Endothelial cell of umbilical vein (primary cell): Measurements from ENCODE around the gene STX8.

Experiments
- CTCF ChIP-seq, 2 donors: IDR thresholded peaks; 1 replicate in 1 of 2; 2 replicates in 1 of 2; pipeline ENCODE4 v1.5.1; 2011; ENCODE audit warnings: low read length in 2 of 2, mild to moderate bottlenecking in 2 of 2, moderate library complexity in 2 of 2, control low read depth in 1 of 2, inconsistent platforms in 1 of 2, low read depth in 1 of 2; ENCODE audit not compliant: insufficient read depth in 1 of 2; ENCODE audit errors: extremely low read depth in 1 of 2
- FOS ChIP-seq: IDR thresholded peaks from 2 replicates; pipeline ENCODE4 v1.6.1; 2011; ENCODE audit warnings: mild to moderate bottlenecking, low read length, moderate library complexity, borderline replicate concordance; ENCODE audit not compliant: insufficient read depth
- GATA2 ChIP-seq: IDR thresholded peaks from 2 replicates; pipeline ENCODE4 v1.7.0; 2011; ENCODE audit warnings: low read depth, mild to moderate bottlenecking, moderate library complexity, mixed read lengths, low read length; ENCODE audit not compliant: insufficient read length, insufficient read depth
- MAX ChIP-seq: IDR thresholded peaks from 2 replicates; pipeline ENCODE4 v1.6.1; 2011; ENCODE audit not compliant: insufficient read depth, insufficient read length
- MYC ChIP-seq: IDR thresholded peaks from one replicate; pipeline ENCODE4 v1.6.1; 2011; ENCODE audit warnings: mild to moderate bottlenecking, low read depth, low read length
- POLR2A ChIP-seq: IDR thresholded peaks from 2 replicates; pipeline ENCODE4 v1.6.1; 2012; ENCODE audit warnings: low read depth, mild to moderate bottlenecking, control low read depth, low read length
- POLR2AphosphoS5 ChIP-seq: IDR thresholded peaks from 2 replicates; pipeline ENCODE4 v1.6.1; 2012; ENCODE audit warnings: low read depth, mild to moderate bottlenecking, control low read depth, low read length, moderate library complexity; ENCODE audit not compliant: insufficient read depth

GRCh38 chr17:9211133-9211765, 364.4 kb downstream of the STX8 start:
- TF ChIP-seq CTCF (IDR thresholded peaks at IDR 0.05; ENCODE audit: extremely low read depth in 1 of 2, insufficient read depth in 1 of 2, low read depth in 1 of 2, low read length in 2 of 2) (no peak), MAX (no peak), MYC (no peak), POLR2AphosphoS5 (no peak), POLR2A (no peak), FOS (no peak), GATA2 (no peak)
